TTC549 (cell line): Measurements from ENCODE around the gene ZBTB8B.
A peak's percentile ranks its signal among the peaks of the same experiment; 100 is the strongest.
"Not testable (repeated sequence)": the region's sequence is repeated elsewhere in the genome, so short reads cannot be mapped to it uniquely, and the experiment has no call there.

ENCODE experiments used
- FAIRE-seq: peaks from 2 replicates; lab custom pipeline; 2012; peaks lifted over from hg19 to GRCh38; lab: Jason Lieb, UNC

Gene ZBTB8B

DNA sequence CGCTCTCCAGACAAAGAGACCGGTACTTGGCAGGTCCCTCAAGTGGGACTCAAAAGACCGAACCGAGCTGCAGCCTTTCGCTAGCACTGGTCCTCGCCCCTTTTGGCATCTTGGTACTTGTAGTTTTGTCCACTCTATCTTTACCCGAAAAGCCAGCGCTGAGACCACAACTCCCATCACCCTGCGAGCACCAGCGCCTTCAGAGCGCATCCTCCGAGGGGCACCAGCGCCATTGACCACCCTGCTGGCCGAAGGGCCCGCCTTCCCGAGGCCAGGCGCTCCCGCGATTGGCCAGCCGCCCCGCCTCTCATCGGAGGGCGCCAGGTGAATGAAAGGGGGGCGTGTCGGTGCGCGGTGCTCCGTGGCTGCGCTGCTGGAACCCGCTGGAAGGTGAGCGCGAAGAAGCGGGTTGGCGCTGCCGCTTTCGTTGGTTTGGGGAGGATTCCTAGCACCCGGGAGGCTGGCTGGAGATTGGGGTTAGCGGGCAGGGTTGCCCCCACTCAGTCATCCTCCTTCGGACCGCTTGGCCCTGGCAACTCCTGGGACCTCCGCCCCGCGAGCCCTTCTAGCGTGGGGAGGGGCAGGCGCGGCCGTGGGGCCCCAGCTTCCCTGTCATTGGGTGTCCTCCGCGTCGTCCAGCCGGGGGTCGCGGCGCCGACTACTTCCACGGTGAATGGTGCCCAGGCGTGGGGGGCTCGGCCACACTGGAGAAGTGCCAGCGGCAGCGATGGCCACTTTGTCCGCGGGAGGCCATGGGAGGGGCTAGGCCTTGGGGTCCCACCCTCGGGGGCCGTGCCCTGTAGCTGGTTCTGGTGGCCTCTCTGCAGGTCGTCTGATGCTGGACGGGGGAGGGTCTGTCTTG is at the start of gene ZBTB8B:
ZBTB8B (plus strand) TSS at position 357 of the 862 bp plus-strand sequence. CDS start 5,553 bp downstream, outside the sequence.
- peak; percentile 89 for FAIRE-seq

DNA sequence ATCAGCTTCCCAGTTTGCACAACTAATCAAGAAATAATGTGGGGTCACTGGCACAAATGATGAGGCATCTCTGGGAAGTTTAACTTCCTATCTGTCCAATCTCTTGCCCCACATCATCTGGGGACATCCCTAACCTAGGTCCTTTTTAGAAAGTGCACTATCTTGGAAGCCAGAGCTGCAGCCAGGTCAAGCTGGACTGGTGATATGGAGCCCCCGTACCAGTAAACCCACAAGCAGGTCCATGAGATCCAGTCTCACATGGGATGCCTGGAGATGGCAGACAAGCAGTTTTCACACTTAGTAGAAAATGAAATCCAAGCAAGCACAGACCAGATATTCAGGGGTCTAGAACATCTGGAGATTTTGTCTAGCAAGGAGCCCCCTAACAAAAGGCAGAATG is 43.1 kb upstream of the ZBTB8B start:
- no peak for FAIRE-seq

DNA sequence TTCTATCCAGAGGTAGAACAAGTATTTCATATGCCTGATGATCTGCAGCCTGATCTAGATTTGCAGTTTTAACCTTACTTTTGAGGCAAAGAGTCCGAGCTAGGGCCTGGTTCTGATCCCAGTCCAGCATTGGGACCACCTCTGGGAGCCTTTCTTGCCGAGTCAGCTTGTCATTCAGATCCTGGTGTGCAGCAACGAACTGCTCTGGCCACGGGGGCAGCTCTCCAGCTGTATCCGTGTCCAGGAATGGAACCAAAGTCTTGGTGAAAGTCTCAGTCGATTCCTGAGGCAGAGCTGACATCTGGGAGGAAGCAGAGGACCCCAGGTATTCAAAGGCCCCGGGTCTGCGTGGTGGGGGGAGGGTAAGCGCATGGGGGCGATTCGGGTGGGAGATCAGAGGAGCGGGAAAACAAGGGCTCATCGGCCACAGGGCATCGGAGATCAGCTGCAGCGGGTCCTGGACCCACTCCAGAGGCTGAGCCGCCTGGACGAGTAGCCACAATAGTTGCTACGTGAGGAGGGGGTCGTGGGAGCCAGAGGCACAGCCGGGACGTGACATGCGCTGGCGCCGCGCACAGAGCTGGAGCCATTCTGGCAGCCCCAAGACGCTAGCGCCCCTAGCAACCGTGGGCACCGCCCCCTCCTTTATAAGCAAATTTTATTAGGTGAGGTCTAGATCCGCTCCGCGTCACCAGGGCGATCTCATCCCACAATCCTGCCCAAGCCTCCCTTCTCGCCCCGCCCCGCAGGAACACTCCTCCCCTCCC is 38.2 kb upstream of the ZBTB8B start:
- no peak for FAIRE-seq

DNA sequence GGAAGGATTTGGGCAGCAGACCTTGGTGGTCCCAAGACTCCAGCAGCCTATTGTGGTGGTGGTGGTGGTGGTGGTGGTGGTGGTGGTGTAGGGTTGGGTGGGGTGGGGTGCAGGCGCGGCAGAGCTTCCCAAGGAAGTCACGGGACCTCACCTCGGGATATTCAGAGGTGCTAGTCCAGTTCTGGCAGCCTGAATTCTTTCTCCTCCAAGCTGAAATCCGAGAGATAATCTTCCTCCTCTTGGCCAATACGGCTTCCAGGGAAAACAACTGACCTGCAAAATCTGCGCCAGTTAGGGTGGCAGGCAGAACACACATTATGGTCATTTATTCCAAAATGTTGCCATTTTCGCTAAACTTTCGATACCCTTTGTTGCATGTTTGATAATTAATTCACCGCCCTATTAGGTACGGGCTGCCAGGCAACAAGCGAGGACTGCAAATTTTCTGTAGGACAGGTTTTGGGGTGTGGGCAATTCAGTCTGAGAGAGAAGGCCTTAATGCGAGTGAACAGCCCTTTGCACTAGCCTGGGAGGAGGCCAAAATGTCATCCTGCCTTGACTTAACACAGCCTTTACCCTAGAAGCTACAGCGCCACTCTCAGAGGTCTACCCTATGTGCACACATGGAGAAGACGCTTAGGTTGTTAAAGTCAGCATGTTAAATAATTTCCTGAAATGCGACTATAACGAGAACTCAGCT is 37.5 kb upstream of the ZBTB8B start:
- FAIRE-seq, result no peak

- FAIRE-seq, result no peak
Measured at GRCh38 chr1:32431736-32432400, 33.0 kb upstream of the ZBTB8B start.

DNA sequence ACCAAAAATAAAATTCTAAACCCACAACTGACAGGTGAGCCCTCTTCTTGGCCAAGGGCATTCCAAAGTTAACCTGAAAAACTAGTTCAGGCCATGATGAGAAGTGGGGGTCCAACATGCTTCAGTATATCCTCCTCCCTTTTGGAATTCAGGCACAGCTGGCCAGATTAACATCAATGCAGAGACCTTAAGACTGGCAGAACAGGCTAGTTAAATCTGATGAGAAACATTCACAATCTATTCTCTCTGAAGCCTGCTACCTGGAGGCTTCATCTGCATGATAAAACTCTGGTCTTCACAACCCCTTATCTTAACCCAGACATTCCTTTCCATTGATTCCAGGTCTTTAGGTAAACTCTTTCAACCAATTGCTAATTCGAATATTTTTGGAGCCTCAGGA is 26.7 kb upstream of the ZBTB8B start:
- no peak for FAIRE-seq

- FAIRE-seq, result not testable (repeated sequence)
Measured at GRCh38 chr1:32438777-32439176, 26.1 kb upstream of the ZBTB8B start.

DNA sequence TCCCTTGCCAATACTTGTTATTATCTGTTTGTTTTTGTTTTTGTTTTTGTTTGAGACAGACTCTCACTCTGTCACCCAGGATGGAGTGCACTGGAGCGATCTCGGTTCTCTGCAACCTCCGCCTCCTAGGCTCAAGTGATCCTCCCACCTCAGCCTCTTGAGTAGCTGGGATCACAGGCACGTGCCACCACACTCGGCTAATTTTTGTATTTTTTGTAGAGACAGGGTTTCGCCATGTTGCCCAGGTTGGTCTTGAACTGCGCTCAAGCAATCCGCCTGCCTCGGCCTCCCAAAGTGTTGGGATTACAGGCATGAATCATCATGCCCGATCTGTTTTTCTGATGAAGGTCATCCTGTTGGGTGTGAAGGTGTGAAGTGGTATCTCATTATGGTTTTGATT is 23.4 kb upstream of the ZBTB8B start:
- not testable (repeated sequence) for FAIRE-seq

GRCh38 chr1:32447469-32448185 is 17.2 kb upstream of the ZBTB8B start:
- FAIRE-seq, result no peak

GRCh38 chr1:32448186-32448772 is 16.6 kb upstream of the ZBTB8B start:
- peak; percentile 96 for FAIRE-seq

GRCh38 chr1:32448773-32449456 is 16.0 kb upstream of the ZBTB8B start:
- no peak for FAIRE-seq

- not testable (repeated sequence) for FAIRE-seq
Measured at GRCh38 chr1:32449457-32449831, 15.4 kb upstream of the ZBTB8B start.

- no peak for FAIRE-seq
Measured at GRCh38 chr1:32454726-32455125, 10.1 kb upstream of the ZBTB8B start.

GRCh38 chr1:32455958-32456357 is 8.9 kb upstream of the ZBTB8B start:
- no peak for FAIRE-seq

DNA sequence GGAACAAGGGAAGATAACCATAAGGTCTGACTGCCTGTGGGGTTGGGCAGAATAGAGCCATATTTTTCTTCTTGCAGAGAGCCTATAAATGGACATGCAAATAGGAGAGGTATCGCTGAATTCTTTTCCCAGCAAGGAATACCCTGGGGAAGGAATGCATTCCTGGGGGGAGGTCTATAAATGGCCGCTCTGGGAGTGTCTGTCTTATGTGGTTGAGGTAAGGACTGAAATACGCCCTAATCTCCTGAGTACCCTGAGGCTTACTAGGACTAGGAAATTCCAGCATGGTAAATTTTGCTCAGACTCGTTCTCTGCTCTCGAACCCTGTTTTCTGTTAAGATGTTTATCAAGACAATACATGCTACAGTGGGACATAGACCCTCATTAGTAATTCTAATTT is 6.1 kb upstream of the ZBTB8B start:
- not testable (repeated sequence) for FAIRE-seq

DNA sequence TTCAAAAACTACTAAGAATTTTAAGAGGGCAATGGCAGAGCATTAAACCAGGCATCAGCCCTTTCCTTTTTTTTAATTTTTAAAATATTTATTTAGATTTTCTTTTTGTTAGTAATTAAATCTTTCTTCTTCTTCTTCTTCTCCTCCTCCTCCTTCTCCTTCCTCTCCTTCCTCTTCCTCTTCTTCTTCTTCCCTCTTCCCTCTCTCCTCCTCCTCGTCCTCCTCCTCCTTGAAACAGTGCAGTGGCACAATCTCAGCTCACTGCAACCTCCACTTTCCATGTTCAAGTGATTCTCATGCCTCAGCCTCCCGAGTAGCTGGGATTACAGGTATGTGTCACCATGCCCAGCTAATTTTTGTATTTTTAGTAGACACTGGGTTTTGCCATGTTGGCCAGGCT is 1.9 kb upstream of the ZBTB8B start:
- not testable (repeated sequence) for FAIRE-seq

GRCh38 chr1:32464191-32464715 is 619 bp upstream of the ZBTB8B start:
- no peak for FAIRE-seq

GRCh38 chr1:32465578-32465933 is 684 bp downstream of the ZBTB8B start:
- FAIRE-seq, result no peak

- FAIRE-seq, result no peak
Measured at GRCh38 chr1:32466761-32467160, 1.9 kb downstream of the ZBTB8B start.

DNA sequence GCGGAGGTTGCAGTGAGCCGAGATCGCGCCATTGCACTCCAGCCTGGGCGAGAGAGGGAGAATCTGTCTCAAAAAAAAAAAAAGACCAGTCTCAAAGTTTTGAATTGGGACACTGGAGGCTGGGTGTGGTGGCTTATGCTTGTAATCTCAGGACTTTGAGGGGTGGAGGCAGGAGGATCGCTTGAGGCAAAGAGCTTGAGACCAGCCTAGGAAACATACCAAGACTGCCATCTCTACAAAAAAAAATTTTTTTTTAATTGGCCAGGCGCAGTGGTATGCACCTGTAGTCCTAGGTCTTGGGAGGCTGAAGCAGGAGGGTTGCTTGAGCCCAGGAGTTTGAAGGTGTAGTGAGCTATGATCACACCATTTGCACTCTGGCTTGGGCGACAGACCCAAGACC is 3.9 kb downstream of the ZBTB8B start:
- FAIRE-seq, result no peak
